PC-9 (cell line): Measurements from ENCODE around the gene CCBE1.

Experiments used
- CTCF ChIP-seq: fragments of 200-600 bp; sonication (generic); conservative IDR thresholded peaks from 2 replicates; pipeline ENCODE4 v1.6.1; 2017; ENCODE audit warnings: mixed run types, antibody characterized with exemption, mild to moderate bottlenecking, moderate library complexity
- EZH2 ChIP-seq: fragments of 200-600 bp; sonication (generic); IDR thresholded peaks from 2 replicates; pipeline ENCODE4 v1.8.0; 2017; ENCODE audit warnings: antibody characterized with exemption, low read depth

- no peak for TF ChIP-seq CTCF
- TF ChIP-seq EZH2, result no peak
Measured at GRCh38 chr18:59512025-59512755, 185.0 kb downstream of the CCBE1 start.
